DMS53 treated with DMSO at 0.1 percent for 48 hours (cell line): ENCODE data around the gene ZNF70.

Experiments used
- DNase-seq: peaks from one replicate; lab custom pipeline; 2025; ENCODE audit not compliant: unreplicated experiment; lab: John Stamatoyannopoulos, UW

ZNF70 gene

GRCh38 chr22:23750714-23751440 lies at the start of gene ZNF70:
Gene ZNF70 (minus strand): TSS chr22:23751112. CDS start chr22:23745140, 5,972 bp downstream.
- DNase-seq: peak; percentile 15

DNA sequence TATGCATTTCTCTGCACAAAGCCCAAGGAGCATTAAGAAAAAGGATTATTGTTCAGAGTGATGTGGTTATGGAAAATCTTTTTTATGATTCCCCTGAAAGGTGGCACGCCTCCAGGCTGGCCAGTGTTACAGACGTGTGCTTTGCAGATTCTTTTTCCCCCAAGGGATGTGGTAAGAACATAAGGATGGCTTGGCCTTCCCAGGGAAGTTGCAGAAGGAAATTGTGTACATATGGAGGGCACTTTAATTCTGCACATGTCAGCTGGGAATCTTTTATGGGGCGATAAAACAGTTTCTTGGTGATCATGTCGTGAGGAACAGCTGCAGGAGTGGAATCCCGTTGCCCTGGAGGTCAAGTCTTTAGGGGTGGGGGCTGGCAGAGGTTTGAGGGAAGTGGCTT lies 45.5 kb upstream of the ZNF70 start:
- DNase-seq: no peak

DNA sequence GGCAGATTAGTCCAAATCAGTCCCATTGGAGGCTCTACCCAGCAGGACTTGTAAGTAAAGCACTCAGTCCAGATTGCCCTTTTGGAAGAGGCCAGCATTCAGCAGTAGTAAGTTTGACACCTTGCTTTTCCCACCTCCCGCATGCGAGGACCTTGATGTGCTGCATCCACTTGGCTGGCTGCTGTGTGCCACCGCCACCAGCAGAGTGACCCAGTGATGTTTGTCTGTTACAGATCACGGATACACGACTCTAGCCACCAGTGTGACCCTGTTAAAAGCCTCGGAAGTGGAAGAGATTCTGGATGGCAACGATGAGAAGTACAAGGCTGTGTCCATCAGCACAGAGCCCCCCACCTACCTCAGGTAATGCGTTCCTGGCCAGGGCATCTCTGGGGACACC lies 42.4 kb upstream of the ZNF70 start:
- no peak for DNase-seq

- DNase-seq: no peak
Observed at GRCh38 chr22:23791738-23792645, 41.1 kb upstream of the ZNF70 start.

DNA sequence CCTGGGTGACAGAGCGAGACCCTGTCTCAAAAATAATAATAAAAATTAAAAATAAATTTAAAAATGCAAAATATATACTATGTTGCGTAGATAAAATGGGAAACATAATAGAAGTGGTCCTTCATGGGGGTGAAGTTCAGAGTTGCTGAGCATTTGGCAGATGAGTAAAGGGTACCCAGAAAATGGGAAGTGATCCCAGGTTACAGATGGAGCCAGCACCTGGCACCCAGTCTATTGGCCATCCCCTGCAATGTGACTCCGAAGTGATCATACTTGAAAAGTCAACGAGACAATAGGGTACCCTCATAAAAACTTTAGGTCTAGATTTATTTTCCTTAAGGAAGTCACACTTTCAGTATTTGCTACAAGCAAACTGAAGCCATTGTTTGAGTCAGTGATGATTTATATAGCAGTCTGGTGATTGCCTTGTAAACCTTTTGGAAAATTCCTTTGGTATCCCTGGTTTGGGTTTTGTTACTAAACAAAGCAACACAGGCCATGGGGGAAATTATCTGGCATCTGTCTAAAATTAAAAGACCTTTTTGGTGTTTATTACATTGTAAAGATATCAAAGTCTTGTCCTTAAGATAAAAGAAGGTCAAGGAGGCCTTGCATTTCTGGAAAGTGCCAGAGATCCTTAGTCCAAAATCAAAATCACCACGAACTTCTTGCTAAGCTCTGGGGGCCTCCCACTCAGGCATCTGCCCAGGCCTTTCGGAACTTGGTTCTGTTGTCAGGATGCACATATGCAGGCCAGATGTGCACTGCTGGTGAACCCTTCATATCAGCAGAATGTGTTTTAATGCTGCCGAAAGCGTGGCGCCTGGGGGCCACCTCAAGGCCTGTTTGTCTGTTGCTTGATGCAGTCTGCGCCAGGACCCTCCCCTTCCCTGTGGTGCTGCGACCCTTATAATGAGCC lies 40.2 kb upstream of the ZNF70 start:
- no peak for DNase-seq

- no peak for DNase-seq
Observed at GRCh38 chr22:23789638-23790037, 38.7 kb upstream of the ZNF70 start.

- DNase-seq: no peak
Observed at GRCh38 chr22:23789121-23789520, 38.2 kb upstream of the ZNF70 start.

DNA sequence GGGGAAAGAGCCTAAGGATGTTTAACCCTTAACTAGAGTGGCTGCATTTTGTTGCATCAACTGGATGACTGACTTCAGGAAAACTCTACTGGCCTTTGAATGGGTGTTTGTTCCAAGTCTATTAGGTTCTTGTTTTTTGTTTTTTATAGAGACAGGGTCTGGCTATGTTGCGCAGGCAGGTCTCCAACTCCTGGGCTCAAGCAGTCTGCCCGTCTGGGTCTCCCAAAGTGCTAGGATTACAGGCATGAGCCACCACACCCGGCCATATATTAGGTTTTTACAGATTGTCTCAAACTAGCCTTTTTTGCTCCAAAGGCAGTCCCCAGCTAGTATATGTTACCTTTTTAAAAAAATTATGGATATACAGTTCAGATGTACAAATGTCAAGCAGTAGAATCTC lies 37.0 kb upstream of the ZNF70 start:
- no peak for DNase-seq

DNA sequence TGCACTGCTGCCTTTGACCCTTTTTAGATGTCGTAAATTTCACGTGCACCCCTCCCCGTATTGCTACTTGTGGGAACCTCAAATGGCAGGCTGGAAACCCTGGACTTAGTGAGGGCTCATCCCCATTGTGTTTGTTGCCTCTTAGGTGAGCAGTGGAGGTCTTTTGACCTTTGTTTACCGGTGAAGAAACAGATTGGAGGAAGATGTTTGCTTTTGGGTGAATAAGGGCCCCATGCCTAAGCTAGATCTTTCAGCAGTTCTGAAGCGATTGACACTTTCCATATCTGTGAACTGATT lies 36.6 kb upstream of the ZNF70 start:
- DNase-seq: no peak

GRCh38 chr22:23786752-23787599 lies 36.1 kb upstream of the ZNF70 start, which contains the start of gene SMARCB1:
Gene SMARCB1 (plus strand): TSS chr22:23786966. CDS start chr22:23787170, 204 bp downstream.
- no peak for DNase-seq

DNA sequence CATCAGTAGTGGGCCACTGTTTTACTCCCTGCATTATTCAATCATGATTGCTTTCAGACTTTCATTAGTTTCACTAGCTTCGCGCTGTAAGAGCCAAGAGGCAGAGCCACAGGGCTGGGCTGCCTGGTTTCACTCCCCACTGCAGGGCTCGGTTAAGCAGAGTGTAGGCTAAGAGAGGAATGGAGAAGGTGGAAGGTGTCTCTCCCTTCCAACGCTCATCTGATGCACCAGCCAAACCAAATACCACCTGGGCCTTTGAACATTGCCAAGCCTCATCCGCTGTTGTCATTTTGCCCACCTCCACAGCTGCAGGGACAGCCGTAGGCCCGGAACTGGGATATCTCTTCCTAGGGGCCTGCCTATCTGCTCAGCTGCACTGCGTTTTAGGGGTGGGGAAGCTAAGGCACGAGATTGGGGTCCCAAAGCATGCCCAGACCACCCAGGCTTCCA lies 35.4 kb upstream of the ZNF70 start:
- no peak for DNase-seq

DNA sequence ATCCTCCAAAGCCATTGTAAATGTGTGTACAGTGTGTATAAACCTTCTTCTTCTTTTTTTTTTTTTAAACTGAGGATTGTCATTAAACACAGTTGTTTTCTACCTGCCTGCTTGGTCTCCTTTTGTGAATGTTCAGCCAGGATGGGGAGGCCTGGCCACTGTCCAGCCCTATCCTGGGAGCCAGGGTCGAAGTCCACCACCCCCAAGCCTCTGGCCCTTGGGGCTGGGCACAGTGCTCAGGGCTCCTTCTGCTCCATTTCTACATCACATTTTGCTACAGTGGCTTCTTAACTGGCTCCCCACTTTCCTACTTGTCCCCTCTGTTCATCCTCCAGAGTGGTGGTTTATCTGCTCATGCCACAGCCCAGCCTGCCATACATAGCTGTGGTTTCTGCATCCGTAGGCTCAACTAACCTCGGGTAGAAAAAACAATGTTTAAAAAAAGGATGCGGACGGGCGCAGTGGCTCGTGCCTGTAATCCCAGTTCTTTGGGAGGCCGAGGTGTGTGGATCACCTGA lies 33.4 kb upstream of the ZNF70 start:
- no peak for DNase-seq

- DNase-seq: no peak
Observed at GRCh38 chr22:23783265-23784150, 32.6 kb upstream of the ZNF70 start.

DNA sequence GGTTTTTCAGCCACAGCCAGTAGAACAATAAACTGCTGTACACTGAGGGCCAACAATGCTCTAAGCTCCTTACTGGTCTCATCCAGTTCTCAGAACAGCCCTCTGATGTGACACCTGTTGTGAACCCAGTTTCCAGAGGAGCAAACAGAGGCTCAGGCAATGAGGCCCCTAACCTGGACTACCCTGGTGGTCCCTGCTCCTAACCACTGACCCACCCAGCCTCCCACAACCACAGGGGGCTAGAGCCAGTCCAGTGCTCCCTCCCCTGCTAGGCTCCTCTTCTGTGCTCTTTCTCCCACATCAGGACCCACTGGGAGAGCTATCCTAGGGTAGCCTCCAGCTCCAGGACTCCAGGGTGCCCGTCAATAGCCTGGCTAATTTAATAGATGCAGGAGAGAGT lies 31.8 kb upstream of the ZNF70 start:
- DNase-seq: no peak

DNA sequence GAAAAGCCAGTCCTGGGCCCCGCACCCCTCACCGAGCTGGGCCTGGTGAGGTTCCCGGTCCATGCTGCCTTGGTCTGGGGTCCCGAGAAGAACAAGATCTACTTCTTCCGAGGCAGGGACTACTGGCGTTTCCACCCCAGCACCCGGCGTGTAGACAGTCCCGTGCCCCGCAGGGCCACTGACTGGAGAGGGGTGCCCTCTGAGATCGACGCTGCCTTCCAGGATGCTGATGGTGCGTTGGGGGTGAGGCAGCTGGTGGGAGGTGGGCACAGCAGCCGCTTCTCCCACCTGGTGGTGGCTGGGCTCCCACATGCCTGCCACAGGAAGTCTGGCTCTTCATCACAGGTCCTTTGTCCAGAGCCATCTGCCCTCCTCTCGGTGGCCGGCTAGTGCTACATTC lies 31.3 kb upstream of the ZNF70 start:
- no peak for DNase-seq

DNA sequence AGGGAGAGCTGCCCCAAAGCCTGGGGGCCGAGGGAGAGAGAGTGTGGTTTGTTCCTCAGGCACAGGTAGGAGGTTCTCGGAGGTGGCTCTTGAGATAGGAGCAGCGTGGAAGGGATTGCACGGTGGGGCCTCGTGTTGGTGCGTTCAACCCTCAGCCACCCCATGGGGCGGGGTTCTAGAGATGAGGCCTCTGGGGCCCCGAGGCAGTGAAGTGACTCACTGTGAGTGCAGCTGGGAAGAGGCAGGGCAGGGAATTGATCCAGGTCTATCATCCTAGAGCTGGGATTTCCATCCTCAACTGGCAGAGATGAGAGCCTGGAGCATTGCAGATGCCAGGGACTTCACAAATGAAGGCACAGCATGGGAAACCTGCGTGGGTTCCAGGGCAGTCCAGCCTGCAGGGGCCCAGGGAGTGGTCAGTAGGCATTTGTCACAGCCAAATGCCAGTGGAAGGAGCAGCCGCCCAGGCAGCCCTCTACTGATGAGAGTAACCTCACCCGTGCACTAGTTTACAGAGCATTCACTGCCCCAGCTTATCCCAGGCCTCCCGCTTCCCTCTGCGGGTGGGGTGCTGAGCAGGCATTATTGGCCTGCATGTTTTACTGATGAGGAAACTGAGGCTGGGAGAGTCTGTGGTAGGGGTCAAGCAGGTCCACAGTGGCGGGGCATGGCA lies 30.7 kb upstream of the ZNF70 start:
- no peak for DNase-seq

GRCh38 chr22:23781065-23781464 lies 30.2 kb upstream of the ZNF70 start:
- no peak for DNase-seq

DNA sequence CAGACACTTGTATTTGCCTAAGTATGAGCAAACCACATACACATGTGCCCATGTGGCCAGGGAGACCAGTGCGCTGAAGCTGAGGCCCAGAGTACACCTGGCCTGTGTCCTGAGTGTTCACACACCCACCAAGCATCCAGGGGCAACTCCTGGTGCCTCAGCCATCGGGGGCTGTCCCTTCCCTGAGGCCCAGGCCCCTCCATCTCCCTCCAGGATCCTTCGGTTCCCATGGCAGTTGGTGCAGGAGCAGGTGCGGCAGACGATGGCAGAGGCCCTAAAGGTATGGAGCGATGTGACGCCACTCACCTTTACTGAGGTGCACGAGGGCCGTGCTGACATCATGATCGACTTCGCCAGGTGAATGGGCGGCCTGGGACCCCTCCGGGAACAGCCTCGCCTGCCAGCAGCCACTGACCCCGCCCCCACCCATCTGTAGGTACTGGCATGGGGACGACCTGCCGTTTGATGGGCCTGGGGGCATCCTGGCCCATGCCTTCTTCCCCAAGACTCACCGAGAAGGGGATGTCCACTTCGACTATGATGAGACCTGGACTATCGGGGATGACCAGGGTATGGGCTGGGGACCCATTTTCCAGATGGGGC lies 29.3 kb upstream of the ZNF70 start:
- no peak for DNase-seq
